ENCODE measurements around the gene TP73. TPM values are rescaled to one million over a fixed set of nuclear protein-coding genes. Genes with fewer than 3 reads are reported as not detected.
A peak's percentile ranks its signal among the peaks of the same experiment; 100 is the strongest.

Gene TP73
- total RNA-seq, 6 experiments from 2014 or later: 0.05 to 2.3 (median 0.32) TPM

- Histone ChIP-seq H3K9me3 (no peaks in the 10 kb centered on the region), H3K4me3 (no peak overlapping the region), H3K4me1 (no peaks in the 10 kb centered on the region), H3K36me3 (peaks cover 0 to 47% (median 6%) of the 10 kb centered on the region in 4 donors), H3K27me3 (no peaks in the 10 kb centered on the region), H3K27ac (no peak overlapping the region)
- peak in 2 of 3 donors; percentile 16 to 17 for DNase-seq
- WGBS (ENCODE audit: insufficient coverage, low coverage, low lambda C conversion rate, missing lambda C conversion rate): 92% methylated on average over 7 of the region's 15 CpGs
- intact Hi-C loops (cut with DNase I): no loop called here
- no peak for ATAC-seq
- TF ChIP-seq CTCF (IDR thresholded peaks at IDR 0.05) (no peak), POLR2A (IDR thresholded peaks at IDR 0.05) (no peak)
Observed at GRCh38 chr1:3638676-3639075, 13.6 kb upstream of the TP73 start.

- Histone ChIP-seq H3K36me3 (peaks cover 0 to 40% (median 6%) of the 10 kb centered on the region in 4 donors), H3K4me1 (no peaks in the 10 kb centered on the region), H3K4me3 (no peak overlapping the region), H3K9me3 (no peaks in the 10 kb centered on the region), H3K27me3 (no peaks in the 10 kb centered on the region), H3K27ac (no peak overlapping the region)
- DNase-seq: peak in 1 of 3 donors; percentile 49
- no peak for TF ChIP-seq POLR2A (IDR thresholded peaks at IDR 0.05)
- TF ChIP-seq CTCF (IDR thresholded peaks at IDR 0.05): no peak
- intact Hi-C loops (cut with DNase I): no loop called here
- ATAC-seq: no peak
- 80% methylated on average over 2 of the region's 23 CpGs for WGBS (ENCODE audit: insufficient coverage, low coverage, low lambda C conversion rate, missing lambda C conversion rate)
Observed at GRCh38 chr1:3639397-3639911, 12.9 kb upstream of the TP73 start.

DNA sequence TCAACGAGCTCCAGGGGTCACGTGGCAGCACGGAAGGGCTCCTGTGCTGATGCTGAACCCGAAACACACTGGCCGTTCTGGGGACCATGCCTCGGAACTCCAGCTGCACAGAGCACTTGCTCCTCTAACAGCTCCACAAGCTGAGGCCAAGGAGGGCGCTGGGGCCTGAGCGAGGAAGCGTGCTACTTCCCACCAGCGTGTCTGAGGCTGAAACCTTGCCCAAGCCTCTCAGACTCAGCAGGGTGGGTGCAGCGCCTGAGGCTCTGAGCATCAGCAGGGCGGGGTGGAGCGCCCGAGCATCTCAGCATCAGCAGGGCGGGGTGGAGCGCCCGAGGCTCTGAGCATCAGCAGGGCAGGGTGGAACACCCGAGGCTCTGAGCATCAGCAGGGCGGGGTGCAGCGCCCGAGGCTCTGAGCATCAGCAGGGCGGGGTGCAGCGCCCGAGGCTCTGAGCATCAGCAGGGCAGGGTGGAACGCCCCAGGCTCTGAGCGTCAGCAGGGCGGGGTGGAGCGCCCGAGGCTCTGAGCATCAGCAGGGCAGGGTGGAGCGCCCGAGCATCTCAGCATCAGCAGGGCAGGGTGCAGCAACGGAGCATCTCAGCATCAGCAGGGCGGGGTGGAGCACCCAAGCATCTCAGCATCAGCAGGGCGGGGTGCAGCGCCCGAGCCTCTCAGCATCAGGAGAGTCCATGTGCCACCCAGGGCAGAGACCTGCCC is 12.0 kb upstream of the TP73 start:
- intact Hi-C loops (cut with DNase I): no loop called here
- DNase-seq (peak in 2 of 3 donors; percentile 35 to 39), ATAC-seq (no peak)
- no peak for TF ChIP-seq CTCF (IDR thresholded peaks at IDR 0.05)
- TF ChIP-seq POLR2A (IDR thresholded peaks at IDR 0.05): no peak
- H3K27me3 ChIP-seq: no peaks in the 10 kb centered on the region
- peaks cover 0 to 32% (median 5%) of the 10 kb centered on the region in 4 donors for H3K36me3 ChIP-seq
- no peaks in the 10 kb centered on the region for H3K9me3 ChIP-seq
- H3K4me3 ChIP-seq: no peak overlapping the region
- no peaks in the 10 kb centered on the region for H3K4me1 ChIP-seq
- 96% methylated on average over 5 of the region's 36 CpGs for WGBS (ENCODE audit: insufficient coverage, low coverage, low lambda C conversion rate, missing lambda C conversion rate)
- H3K27ac ChIP-seq: no peak overlapping the region

- WGBS (ENCODE audit: insufficient coverage, low coverage, low lambda C conversion rate, missing lambda C conversion rate): 97% methylated on average over 17 of the region's 26 CpGs
Observed at GRCh38 chr1:3641046-3641760, 11.1 kb upstream of the TP73 start.

More at GRCh38 chr1:3641046-3641760, 11.1 kb upstream of the TP73 start:
- no peaks in the 10 kb centered on the region for H3K4me1 ChIP-seq
- no peaks in the 10 kb centered on the region for H3K9me3 ChIP-seq
- no peak for ATAC-seq
- no peak overlapping the region for H3K27ac ChIP-seq
- TF ChIP-seq CTCF (IDR thresholded peaks at IDR 0.05): no peak
- no peak for TF ChIP-seq POLR2A (IDR thresholded peaks at IDR 0.05)
- no peak overlapping the region for H3K4me3 ChIP-seq
- peaks cover 0 to 26% (median 4%) of the 10 kb centered on the region in 4 donors for H3K36me3 ChIP-seq
- intact Hi-C loops (cut with DNase I): no loop called here
- DNase-seq: peak in 2 of 3 donors; percentile 32 to 37
- no peaks in the 10 kb centered on the region for H3K27me3 ChIP-seq

Measured in right lobe of liver (tissue), 6 donors.